HepG2 (cell line): ENCODE results near the gene SHPK.

Experiments used
- ARHGAP35 ChIP-seq: sonication (generic); formaldehyde crosslinking; IDR thresholded peaks from 2 replicates; pipeline ENCODE4 v1.9.0; 2022; ENCODE audit warnings: mild to moderate bottlenecking, inconsistent platforms, moderate library complexity, missing genetic modification reagents, borderline replicate concordance
- ARID4A ChIP-seq: sonication (generic); formaldehyde crosslinking; IDR thresholded peaks from 2 replicates; pipeline ENCODE4 v1.5.0; 2020; ENCODE audit warnings: mild to moderate bottlenecking, missing genetic modification reagents, borderline replicate concordance
- CBFB ChIP-seq: sonication (generic); formaldehyde crosslinking; IDR thresholded peaks from 2 replicates; pipeline ENCODE4 v1.4.0; 2020; ENCODE audit warnings: missing genetic modification reagents
- CTCF ChIP-seq: sonication (generic); formaldehyde crosslinking; IDR thresholded peaks from 2 replicates; pipeline ENCODE4 v1.5.0; 2020; ENCODE audit warnings: mild to moderate bottlenecking, missing genetic modification reagents, moderate library complexity
- EZH2 ChIP-seq: conservative IDR thresholded peaks from 2 replicates; pipeline ENCODE4 v1.6.1; 2012; ENCODE audit warnings: mild to moderate bottlenecking, low read depth, low read length, moderate library complexity
- FOXJ3 ChIP-seq: sonication (generic); formaldehyde crosslinking; IDR thresholded peaks from 2 replicates; pipeline ENCODE4 v1.4.0; 2020; ENCODE audit warnings: missing genetic modification reagents, mild to moderate bottlenecking, borderline replicate concordance
- FOXM1 ChIP-seq: sonication (generic); formaldehyde crosslinking; IDR thresholded peaks from 2 replicates; pipeline ENCODE4 v1.5.0; 2020; ENCODE audit warnings: missing genetic modification reagents
- NFE2L1 ChIP-seq: sonication (generic); formaldehyde crosslinking; IDR thresholded peaks from 2 replicates; pipeline ENCODE4 v1.4.0; 2020; ENCODE audit warnings: missing genetic modification reagents, mild to moderate bottlenecking, borderline replicate concordance
- PREB ChIP-seq: sonication (generic); formaldehyde crosslinking; IDR thresholded peaks from 2 replicates; pipeline ENCODE4 v1.4.0; 2020; ENCODE audit warnings: missing genetic modification reagents
- RERE ChIP-seq: IDR thresholded peaks from 2 replicates; pipeline ENCODE4 v1.6.1; 2016; ENCODE audit warnings: low read depth, missing genetic modification reagents, missing compliant biosample characterization
- TCF7L2 ChIP-seq: IDR thresholded peaks from 2 replicates; pipeline ENCODE4 v1.6.1; 2011; ENCODE audit warnings: mild to moderate bottlenecking, low read depth, low read length, moderate library complexity
- ZBED4 ChIP-seq: sonication (generic); formaldehyde crosslinking; IDR thresholded peaks from 2 replicates; pipeline ENCODE4 v1.4.0; 2020; ENCODE audit warnings: missing genetic modification reagents, borderline replicate concordance
- ZNF33A ChIP-seq: sonication (generic); formaldehyde crosslinking; IDR thresholded peaks from 2 replicates; pipeline ENCODE4 v1.5.1; 2020; ENCODE audit warnings: missing genetic modification reagents, mild to moderate bottlenecking, moderate library complexity, borderline replicate concordance
- ZNF687 ChIP-seq: sonication (generic); formaldehyde crosslinking; IDR thresholded peaks from 2 replicates; pipeline ENCODE4 v1.5.1; 2020; ENCODE audit warnings: mild to moderate bottlenecking, missing genetic modification reagents, moderate library complexity

GRCh38 chr17:3656353-3656752 lies 20.3 kb upstream of the SHPK start:
- TF ChIP-seq ARID4A (CRISPR knock-in tag) (no peak), ZBED4 (CRISPR knock-in tag) (no peak), CTCF (CRISPR knock-in tag) (no peak), ZNF33A (CRISPR knock-in tag) (no peak), PREB (CRISPR knock-in tag) (no peak), TCF7L2 (no peak), FOXM1 (CRISPR knock-in tag) (no peak), EZH2 (no peak), NFE2L1 (CRISPR knock-in tag) (no peak), CBFB (CRISPR knock-in tag) (no peak), FOXJ3 (no peak), RERE (CRISPR knock-in tag) (no peak), ARHGAP35 (no peak), ZNF687 (CRISPR knock-in tag) (no peak)
